Measurements from ENCODE around the gene ACOT8.

DNA sequence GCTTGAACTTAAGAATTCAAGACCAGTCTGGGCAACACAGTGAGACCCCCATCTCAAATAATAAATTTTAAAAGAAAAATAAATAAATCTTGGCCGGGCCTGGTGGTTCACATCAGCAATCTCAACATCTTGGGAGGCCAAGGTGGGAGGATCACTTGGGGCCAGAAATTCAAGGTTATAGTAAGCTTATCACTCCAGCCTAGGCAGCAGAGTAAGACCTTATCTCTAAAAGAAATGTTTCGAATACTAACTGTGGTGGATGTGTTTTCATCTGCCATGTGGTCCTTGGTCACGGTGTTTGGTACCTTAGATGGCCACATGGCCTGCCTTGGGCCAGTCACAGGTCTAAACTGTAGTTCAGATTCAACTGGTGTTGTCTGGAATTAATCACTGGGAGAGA lies 39.0 kb downstream of the ACOT8 start:
- TF ChIP-seq, protein P1, sequence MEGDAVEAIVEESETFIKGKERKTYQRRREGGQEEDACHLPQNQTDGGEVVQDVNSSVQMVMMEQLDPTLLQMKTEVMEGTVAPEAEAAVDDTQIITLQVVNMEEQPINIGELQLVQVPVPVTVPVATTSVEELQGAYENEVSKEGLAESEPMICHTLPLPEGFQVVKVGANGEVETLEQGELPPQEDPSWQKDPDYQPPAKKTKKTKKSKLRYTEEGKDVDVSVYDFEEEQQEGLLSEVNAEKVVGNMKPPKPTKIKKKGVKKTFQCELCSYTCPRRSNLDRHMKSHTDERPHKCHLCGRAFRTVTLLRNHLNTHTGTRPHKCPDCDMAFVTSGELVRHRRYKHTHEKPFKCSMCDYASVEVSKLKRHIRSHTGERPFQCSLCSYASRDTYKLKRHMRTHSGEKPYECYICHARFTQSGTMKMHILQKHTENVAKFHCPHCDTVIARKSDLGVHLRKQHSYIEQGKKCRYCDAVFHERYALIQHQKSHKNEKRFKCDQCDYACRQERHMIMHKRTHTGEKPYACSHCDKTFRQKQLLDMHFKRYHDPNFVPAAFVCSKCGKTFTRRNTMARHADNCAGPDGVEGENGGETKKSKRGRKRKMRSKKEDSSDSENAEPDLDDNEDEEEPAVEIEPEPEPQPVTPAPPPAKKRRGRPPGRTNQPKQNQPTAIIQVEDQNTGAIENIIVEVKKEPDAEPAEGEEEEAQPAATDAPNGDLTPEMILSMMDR (IDR thresholded peaks at IDR 0.05; ENCODE audit: low read depth, low read length) = no peak
- no peak for TF ChIP-seq EZH2phosphoT487 (IDR thresholded peaks at IDR 0.05; ENCODE audit: low read depth)
